GM21367 (cell line): ENCODE data around the gene TTLL12.
"Not testable (repeated sequence)": the region's sequence is repeated elsewhere in the genome, so short reads cannot be mapped to it uniquely, and the experiment has no call there.

Experiments
- ATAC-seq: cut with Tn5 transposase; IDR thresholded peaks from one replicate; pipeline ENCODE4 v1.9.1; 2021; ENCODE audit not compliant: unreplicated experiment

The TTLL12 gene

DNA sequence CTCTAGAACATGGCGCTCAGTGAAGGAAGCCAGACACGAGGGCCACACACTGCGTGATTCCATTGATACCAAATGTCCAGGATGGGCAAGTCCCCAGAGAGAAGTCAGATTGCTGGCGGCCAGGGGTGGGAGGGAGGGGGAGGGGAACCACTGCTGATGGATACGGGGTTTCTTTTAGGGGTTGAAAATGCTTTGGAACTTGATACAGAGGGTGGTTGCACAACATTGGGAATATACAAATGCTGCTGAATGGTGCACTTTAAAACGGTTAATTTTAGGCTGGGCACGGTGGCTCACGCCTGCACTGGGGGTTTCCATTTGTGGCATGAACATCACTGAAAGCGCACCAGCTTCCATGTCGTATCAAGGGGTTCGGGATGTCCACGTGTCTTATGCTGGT lies 30.5 kb downstream of the TTLL12 start:
- ATAC-seq, result no peak

DNA sequence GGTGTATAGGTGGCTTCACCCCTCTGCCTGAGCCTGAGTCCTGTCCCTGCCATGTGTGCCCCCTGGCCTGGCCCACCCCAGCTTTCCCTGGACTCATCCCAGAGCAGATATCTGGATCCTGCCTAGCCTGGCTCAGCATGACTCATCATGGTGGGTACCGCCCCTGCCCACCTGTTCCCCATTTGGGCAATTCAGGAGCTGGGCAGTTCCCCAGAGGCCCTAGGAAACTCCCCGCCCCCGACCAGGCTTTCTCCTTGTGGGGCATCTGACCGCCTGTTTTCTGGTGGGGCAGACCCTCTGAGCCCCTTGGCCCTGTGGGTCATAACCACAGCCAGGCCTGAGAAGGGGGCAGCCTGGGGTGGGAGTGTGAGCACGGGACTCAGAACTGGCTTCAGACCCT lies 31.1 kb downstream of the TTLL12 start:
- ATAC-seq, result no peak

DNA sequence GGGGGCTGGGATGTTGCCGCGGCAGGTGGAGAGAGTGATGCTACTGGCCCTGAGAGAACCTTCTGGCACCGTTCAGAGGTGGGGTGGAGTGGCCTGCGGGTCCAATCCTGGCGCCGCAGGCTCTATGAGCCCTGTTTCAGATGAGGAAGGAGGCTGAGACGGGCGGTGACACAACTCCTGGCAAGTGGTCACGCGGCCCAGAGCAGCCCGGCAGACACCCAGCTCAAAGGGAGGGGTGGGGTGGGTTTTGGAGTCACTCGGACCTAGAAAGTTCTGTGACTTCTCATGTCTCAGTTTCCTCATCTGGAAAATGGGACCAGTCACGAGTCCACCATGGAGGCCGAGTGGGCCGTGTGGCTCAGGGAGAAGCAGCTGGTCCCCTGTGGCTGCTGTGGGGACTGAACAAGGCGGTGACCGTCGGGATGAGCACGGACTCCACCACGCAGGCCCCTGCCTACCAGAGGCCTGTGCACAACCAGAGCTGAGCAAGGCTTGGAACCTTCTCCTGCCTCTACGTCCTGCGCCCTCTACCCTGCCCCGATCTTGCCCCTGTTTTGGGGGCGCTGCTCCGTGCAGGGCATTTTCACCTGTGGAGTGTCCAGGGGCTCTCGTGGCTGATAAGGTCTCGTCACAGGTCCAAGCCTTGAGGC lies 31.9 kb downstream of the TTLL12 start:
- ATAC-seq, result no peak

DNA sequence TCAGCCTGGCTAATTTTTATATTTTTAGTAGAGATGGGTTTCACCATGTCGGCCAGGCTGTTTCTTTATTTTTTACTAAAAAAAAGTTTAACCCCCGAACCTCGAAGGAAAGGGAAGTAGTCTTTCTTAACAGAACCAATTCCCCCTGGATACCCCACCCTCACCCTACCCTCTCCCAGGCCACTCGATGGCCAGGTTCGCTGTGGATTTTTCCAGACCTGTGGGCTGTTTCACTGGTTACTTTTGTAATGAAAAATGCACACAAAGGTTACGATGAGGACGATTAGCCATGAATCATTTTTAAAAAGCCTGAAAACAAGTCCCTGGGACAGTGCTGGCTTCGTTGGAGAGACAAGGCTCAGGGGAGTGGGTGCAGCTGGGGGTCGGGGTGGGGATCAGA lies 33.0 kb downstream of the TTLL12 start:
- no peak for ATAC-seq

DNA sequence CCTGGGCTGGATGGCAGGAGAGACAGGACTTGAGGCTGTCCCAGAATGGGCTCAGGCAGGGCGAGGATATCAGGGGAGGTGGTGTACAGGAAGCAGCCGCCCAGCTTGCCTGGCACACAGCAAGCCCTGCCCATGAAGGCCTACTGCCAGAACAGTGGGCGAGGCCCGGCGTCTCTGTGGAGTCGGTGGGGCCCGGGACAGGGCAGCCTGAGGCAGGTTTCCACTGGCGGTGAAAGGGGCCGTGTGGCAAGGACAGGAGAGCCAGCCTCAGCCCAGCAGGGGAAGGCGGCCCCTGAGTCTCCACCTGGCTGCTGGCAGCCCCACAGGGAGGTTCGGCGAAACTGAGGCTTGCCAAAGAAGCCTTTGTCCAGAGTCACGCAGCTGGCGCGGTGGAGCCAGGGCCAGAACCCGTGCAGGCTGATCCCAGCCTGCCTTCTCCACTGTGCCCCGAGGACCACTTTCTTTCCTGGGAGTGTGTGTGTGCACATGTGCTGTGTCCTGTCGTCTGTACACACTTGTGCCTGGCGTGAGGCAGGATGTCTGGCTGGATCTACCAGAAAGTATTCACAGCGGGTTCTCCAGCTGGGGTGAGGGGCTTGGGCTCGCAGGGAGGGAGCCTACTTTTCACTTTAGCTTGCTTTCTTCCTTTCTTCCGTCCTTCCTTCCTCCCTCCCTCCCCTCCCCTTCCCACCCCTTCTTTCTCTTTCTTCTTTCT lies 34.4 kb downstream of the TTLL12 start:
- no peak for ATAC-seq

DNA sequence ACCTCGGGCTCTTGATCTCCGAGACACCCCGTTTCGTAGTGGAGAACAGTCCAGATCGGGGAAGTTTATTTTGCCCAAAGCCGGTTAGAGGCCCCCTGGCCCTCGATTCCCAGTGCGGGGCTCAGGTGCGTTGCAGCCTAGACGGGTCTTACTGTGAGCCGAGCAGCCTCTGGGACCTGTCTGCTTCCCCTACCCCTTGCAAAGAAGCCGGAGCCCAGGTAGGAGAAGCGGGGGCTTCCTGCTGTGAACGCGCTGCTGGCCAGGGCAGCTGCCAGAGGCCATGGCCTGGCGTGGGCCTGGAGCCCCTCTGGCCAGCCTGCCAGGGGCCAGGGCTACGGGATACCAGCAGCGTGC lies 35.0 kb downstream of the TTLL12 start:
- no peak for ATAC-seq

DNA sequence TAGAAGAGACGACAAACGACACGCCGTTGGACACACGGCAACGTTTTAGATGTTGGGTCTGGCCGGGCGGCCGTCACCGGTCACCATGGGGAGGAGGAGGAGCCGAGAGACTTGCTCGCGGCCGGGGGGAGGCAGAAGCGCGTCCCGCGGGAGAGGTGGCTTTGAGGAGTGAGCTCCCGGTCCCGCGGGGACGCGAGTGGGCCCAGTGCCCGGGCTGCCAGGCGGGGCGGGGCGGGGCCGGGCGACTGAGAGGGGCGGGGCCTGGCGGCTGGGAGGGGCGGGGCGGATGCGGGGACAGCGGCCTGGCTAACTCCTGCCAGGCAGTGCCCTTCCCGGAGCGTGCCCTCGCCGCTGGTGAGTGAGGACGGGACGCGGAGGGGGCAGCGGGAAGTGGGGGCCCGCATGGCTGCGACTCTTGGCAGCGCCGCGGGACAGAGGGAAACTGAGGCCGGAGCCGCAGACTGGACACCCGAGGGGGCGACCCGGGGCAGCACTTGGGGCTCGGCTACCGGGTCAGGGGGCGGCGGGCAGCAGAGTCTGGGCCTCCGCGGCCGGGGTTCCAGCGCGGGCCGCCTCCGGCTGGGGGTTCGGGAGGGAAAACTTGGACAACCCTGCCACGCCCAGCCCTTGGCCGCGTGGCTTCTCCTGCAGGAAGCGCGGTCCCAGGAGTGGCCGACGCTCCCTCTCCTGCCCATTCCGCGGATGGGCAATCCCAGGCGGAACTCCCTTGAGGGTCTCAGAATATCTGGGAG lies 35.5 kb downstream of the TTLL12 start, which contains the start of gene TSPO:
Gene TSPO, plus strand, starts transcription at position 309 of the 752 bp plus-strand sequence. CDS start 7,680 bp downstream, outside the sequence.
- no peak for ATAC-seq

DNA sequence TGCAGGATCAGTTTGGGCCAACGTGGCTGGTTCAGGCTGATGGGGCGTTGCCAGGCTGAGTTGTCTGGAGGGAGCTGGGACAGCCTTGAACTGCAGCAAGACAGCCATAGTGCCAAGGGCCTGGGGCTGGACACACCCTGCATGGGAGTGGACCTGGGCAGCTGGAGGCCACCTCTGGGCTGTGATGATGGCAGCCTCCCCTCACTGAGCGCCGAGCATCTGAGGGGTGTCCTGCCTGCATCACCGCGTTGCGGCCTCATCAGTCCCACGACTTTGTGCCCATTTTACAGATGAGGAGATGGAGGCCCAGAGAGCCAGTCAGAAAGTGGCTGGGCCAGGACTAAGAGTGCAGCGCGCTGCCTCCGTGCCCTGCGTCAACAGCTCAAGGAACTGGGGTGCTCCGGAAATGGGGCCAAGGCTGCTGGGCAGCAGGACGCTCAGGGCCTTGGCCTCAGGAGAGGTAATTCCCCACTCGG lies 36.2 kb downstream of the TTLL12 start:
- ATAC-seq, result no peak

DNA sequence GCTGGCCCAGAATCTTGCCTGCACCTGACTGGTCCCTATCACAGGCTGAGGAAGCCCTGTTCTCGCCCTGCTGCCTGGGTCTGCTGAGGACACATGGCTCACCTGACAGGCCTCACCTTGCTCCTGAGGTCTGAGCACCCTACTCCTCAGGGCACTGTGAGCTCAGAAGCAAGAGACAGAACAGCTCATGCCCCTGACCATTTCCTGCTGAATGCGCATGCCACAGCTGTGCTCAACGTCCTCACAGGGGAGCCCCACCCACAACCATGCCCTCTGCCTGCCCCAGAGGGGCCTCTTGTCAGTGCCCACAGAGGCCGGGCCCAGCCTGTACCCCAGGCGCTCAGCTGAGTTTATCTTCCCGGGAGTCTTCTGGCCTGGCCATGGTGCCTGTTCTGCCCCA lies 38.4 kb downstream of the TTLL12 start:
- ATAC-seq, result no peak

DNA sequence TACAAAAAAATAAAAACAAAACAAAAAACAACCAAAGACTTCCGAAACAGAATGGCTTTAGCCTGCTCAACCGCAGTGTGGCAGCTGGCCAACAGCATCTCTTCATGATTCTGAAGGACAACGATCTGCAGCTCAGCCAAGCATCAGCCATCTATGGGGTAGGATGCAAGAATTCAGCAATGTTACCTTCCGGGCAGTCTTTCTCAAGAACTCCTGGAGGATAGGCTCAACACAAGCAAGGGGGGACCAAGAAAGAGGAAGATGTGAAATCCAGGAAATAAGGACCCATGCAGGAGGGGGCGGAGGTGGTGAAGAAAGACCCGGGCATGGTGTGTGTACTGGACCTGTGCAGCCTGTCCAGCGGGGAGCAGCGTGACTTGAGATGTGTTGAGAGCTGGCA lies 39.1 kb downstream of the TTLL12 start:
- no peak for ATAC-seq

DNA sequence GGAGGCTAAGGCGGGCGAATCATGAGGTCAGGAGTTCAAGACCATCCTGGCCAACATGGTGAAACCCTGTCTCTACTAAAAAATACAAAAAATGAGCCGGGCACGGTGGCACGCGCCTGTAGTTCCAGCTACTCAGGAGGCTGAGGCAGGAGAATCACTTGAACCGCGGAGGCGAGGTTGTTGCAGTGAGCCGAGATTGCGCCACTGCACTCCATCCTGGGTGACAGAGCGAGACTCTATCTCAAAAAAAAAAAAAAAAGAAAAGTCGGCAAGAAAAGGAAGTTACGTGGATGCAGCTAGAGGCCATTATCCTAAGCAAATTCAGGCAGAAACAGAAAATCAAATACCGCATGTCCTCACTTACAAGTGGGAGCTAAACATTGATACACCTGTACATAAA lies 40.6 kb downstream of the TTLL12 start:
- ATAC-seq, result not testable (repeated sequence)

DNA sequence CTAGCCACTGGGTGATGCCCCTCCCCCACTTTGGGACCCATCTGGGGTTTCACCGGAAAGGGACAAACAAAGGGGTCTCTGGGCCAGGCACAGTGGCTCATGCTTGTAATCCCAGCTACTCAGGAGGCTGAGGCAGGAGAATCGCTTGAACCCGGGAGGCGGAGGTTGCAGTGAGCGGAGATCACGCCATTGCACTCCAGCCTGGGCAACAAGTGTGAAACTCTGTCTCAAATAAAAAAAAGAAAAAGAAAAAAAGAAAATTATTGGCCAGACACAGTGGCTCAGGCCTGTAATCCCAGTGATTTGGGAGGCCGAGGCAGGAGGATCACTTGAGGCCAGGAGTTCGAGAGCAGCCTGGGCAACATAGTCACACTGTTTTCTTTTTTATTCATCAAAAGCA lies 41.6 kb downstream of the TTLL12 start:
- not testable (repeated sequence) for ATAC-seq

DNA sequence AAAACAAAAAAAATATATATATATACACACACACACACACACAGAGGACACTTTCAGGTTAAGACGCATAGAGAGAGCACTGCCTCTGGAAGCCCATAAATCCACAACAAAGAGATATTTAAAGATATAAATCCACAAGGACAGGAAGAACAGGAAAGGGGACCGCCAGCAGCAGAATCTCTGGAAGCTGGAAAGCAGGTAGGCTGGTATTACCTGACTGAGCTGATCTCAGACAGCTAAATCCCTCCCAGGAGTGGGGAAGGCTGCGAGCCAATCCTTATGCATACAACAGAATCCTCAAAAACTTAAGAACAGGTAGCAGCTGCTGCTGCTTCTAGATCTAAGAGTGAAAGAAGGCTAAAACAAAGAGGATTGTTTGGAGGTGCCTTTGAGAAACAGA lies 42.0 kb downstream of the TTLL12 start:
- ATAC-seq, result no peak

DNA sequence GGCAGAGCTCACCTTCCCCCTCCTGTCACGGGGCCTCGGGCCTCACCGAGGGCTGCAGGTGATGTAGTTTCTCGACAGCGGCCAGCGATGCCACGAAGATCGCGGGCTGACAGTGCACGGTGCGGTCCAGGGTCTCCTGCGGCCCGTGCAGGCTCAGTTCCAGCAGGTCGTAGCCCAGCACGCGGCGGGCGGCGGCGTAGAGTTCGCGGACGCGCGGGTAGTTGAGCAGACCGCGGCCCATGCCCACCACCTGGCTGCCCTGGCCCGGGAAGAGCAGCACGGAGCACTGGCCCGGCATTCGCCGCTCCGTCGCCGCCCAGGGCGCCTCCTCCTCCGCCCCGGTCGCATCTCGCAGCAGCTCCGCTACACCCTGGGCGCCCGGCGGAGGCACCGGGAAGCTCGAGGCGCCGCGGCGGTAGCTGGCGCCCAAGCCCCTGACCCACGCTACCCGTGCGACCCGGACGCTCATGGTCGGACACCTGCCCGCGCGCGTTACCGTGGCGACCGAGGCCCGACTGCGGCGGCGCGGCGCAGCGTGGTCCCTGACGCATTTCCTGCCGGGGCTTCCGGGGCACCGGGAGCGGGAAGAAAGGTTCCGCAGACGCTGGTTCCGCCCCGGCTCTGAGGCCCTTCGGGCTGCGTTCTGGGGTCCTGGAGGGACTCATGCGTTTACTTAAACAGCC lies 43.9 kb downstream of the TTLL12 start, which contains the start of gene MCAT:
Gene MCAT, minus strand, starts transcription at position 519 of the 683 bp plus-strand sequence. Its CDS starts 50 bp downstream, at position 469.
- peak; percentile 66 for ATAC-seq

DNA sequence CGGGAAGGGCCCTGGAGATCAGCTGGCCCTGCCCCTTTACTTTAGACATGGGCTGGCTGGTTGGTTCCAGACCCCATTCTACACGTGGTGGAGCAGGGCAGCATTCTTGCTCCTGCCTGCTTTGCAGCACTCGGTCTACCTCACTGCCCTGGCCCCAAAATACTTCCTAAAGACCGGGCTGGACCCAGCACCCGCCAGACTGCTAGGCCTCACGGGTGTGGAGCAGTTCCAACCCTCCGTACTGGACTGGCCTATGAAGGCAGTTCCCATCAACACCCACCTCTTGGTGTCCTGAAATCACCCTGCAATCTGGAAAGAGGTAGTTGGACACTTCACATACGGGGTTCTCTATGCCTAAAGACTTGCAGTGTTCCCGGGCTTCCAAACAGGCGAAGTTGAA lies 50.1 kb downstream of the TTLL12 start:
- ATAC-seq, result no peak

DNA sequence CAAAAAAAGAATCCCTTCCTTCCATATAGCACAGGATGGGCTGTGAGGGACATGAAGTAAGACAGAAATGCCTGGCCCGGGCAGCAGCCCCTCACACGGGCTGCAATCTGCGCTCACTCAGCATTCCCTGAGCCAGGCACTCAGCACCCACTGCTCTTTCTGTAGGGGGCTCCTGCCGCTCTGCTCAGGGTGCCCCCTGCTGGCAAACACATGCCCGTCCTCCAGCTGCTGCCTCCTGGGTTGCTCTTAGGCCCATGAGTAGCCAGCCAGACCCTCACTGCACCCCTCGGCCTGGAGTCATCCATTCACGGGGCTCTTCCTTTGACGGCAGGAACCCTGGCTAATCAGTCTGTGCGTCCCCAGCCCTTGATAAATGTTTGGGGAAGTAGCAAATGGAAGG lies 50.7 kb downstream of the TTLL12 start:
- ATAC-seq, result no peak

DNA sequence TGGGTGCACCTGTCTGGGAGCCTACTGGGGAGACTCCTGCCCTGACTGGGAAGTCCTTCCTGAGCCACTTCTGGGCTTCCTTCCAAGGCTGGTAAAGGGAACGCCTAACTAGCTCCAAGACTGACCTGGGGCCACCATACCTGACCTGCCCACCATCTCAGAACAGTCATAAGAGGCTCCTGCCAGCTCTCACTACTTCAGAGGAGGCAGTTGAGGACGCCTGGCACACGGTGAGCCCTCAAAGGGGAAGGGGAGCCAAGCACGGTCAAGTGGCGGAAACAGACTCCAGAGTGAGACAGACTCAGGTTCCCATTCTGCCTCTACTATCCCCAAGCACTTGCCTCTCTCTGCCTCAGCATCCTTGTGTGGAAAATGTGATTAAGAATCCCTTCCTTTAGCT lies 51.4 kb downstream of the TTLL12 start:
- ATAC-seq, result no peak

DNA sequence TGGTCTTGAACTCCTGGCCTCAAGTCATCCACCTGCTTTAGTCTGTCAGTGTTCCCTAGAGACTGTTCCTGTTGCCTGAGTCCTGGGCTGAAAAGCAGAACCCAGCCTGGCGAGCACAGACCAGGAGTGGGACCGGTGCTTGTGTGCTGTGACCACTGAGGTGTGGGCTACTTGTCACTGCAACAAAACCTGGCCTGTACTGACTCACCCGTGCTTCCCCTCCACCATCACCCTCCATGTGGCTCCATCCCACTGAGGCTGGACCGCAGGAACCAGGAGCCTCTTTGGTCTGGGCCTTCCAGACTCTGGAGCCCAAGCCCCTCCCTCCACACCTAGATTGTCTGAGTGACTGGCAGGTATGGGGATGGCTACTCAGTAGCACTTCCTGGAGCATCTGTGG lies 52.4 kb downstream of the TTLL12 start:
- no peak for ATAC-seq

DNA sequence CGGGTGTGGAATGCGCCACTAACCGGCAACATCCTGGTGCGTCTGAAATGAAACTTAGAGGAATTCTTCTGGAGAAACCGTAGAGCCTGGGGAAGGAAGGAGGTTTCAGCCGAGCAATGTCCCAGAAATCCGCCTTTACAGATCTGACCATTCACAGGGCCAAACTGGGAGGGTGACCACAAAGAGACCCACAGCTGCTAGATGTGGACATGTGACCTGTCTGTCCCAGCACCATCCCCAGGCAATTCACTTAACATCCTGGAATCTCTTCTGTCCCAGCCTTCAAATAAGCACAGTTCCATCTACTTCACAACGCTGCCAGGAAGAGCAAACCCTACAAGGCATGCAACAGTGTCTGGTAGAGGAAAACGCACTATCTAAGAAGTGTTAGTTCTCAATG lies 53.5 kb downstream of the TTLL12 start:
- no peak for ATAC-seq

DNA sequence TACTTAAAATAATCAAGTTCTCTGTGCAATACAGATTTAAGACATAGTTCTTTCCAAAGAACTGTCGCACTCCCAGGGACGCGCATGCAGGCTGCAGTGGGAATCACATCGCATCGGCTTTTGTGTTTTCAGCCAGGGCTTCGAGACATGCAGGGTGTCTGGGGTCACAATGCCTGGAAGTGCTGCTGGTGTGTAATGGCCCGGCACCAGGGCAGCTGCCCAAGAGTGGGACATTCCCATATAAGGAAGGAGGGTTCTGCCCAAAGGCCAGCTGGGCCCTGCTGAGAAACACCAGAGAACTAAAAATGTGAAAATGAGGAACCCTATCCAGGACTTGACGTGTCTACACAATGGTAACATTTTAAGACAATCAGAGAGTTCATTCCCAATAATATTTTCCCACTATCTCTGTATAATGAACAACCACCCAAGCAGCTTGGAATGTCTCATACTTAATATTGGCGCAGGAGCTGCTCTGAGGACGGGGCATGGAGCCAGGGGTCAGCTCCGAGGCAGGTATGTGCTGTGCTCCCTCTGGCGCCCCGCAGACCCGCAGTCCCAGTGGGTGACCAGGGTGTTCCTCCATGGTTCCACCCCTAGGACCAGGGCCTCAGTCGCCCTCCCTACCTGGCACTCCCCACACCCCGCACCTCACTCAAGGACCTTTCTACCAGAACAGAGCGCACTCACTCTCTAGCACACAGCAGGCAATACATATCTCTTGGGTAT lies 55.0 kb downstream of the TTLL12 start:
- no peak for ATAC-seq
